ENCODE measurements around the gene ALK.

GRCh38 chr2:29549069-29549380 is 372.4 kb downstream of the ALK start:
- TF ChIP-seq USF1 (IDR thresholded peaks at IDR 0.05) (no peak), ZBTB7A (IDR thresholded peaks at IDR 0.05; ENCODE audit: low read depth) (no peak), CEBPB (IDR thresholded peaks at IDR 0.05) (no peak), YY1 (IDR thresholded peaks at IDR 0.05; ENCODE audit: low read depth) (no peak), REST (IDR thresholded peaks at IDR 0.05; ENCODE audit: low read depth) (no peak), EP300 (IDR thresholded peaks at IDR 0.05; ENCODE audit: borderline replicate concordance) (no peak), MAX (IDR thresholded peaks at IDR 0.05) (no peak), TAF1 (IDR thresholded peaks at IDR 0.05; ENCODE audit: low read depth) (no peak), RAD21 (IDR thresholded peaks at IDR 0.05; ENCODE audit: low read depth) (no peak), EGR1 (IDR thresholded peaks at IDR 0.05) (no peak), FOXM1 (IDR thresholded peaks at IDR 0.05; ENCODE audit: borderline replicate concordance, low read depth) (no peak), CREB1 (IDR thresholded peaks at IDR 0.05; ENCODE audit: low read depth) (no peak), TEAD4 (IDR thresholded peaks at IDR 0.05) (no peak)

All from Ishikawa (cell line).